WTC11 (cell line): ENCODE measurements around the gene BCAT1. TPM values are rescaled to one million over a fixed set of nuclear protein-coding genes. Genes with fewer than 3 reads are reported as not detected.

Source experiments
- ATF1 ChIP-seq: sonication (generic); formaldehyde crosslinking; IDR thresholded peaks from 2 replicates; pipeline ENCODE4 v1.8.1; 2023; ENCODE audit warnings: mild to moderate bottlenecking, moderate library complexity, missing genetic modification reagents
- CREB1 ChIP-seq: sonication (generic); formaldehyde crosslinking; IDR thresholded peaks from 2 replicates; pipeline ENCODE4 v1.8.0; 2023; ENCODE audit warnings: mild to moderate bottlenecking, missing genetic modification reagents
- E2F1 ChIP-seq: sonication (generic); formaldehyde crosslinking; IDR thresholded peaks from 2 replicates; pipeline ENCODE4 v1.8.0; 2022; ENCODE audit warnings: mild to moderate bottlenecking, missing genetic modification reagents
- EMX1 ChIP-seq: fragments of 250-450 bp; sonication (Bioruptor Pico); IDR thresholded peaks from 2 replicates; pipeline ENCODE4 v1.8.0; 2021; ENCODE audit warnings: mild to moderate bottlenecking
- GTF2I ChIP-seq: fragments of 250-450 bp; sonication (Bioruptor Pico); conservative IDR thresholded peaks from 2 replicates; pipeline ENCODE4 v1.4.0; 2021; ENCODE audit warnings: mild to moderate bottlenecking
- HMGXB4 ChIP-seq: sonication (generic); formaldehyde crosslinking; IDR thresholded peaks from 2 replicates; pipeline ENCODE4 v1.8.1; 2023; ENCODE audit warnings: mild to moderate bottlenecking, moderate library complexity, missing genetic modification reagents
- JUN ChIP-seq: sonication (generic); formaldehyde crosslinking; IDR thresholded peaks from 2 replicates; pipeline ENCODE4 v1.8.0; 2023; ENCODE audit warnings: mild to moderate bottlenecking, missing genetic modification reagents
- NFE2L1 ChIP-seq: sonication (generic); formaldehyde crosslinking; IDR thresholded peaks from 2 replicates; pipeline ENCODE4 v1.8.1; 2023; ENCODE audit warnings: missing genetic modification reagents
- NR2C2 ChIP-seq: sonication (generic); formaldehyde crosslinking; IDR thresholded peaks from 2 replicates; pipeline ENCODE4 v1.8.0; 2022; ENCODE audit warnings: mild to moderate bottlenecking, missing genetic modification reagents
- PRDM15 ChIP-seq: sonication (generic); formaldehyde crosslinking; IDR thresholded peaks from 2 replicates; pipeline ENCODE4 v1.8.0; 2022; ENCODE audit warnings: missing genetic modification reagents
- SMAD3 ChIP-seq: sonication (generic); formaldehyde crosslinking; IDR thresholded peaks from 2 replicates; pipeline ENCODE4 v1.8.0; 2022; ENCODE audit warnings: missing genetic modification reagents, mild to moderate bottlenecking, borderline replicate concordance
- SMAD4 ChIP-seq: sonication (generic); formaldehyde crosslinking; IDR thresholded peaks from 2 replicates; pipeline ENCODE4 v1.8.0; 2022; ENCODE audit warnings: mild to moderate bottlenecking, missing genetic modification reagents
- SOX15 ChIP-seq: fragments of 250-450 bp; sonication (Bioruptor Pico); IDR thresholded peaks from 2 replicates; pipeline ENCODE4 v1.9.0; 2021; ENCODE audit warnings: mild to moderate bottlenecking
- SP1 ChIP-seq: sonication (generic); formaldehyde crosslinking; conservative IDR thresholded peaks from 2 replicates; pipeline ENCODE4 v1.8.1; 2022; ENCODE audit warnings: missing genetic modification reagents
- TEAD1 ChIP-seq: sonication (generic); formaldehyde crosslinking; IDR thresholded peaks from 2 replicates; pipeline ENCODE4 v1.8.0; 2022; ENCODE audit warnings: mild to moderate bottlenecking, missing genetic modification reagents
- ZBTB43 ChIP-seq: sonication (generic); formaldehyde crosslinking; IDR thresholded peaks from 2 replicates; pipeline ENCODE4 v1.8.1; 2023; ENCODE audit warnings: mild to moderate bottlenecking, missing genetic modification reagents
- ZNF219 ChIP-seq: sonication (generic); formaldehyde crosslinking; IDR thresholded peaks from 2 replicates; pipeline ENCODE4 v1.8.0; 2023; ENCODE audit warnings: missing genetic modification reagents, mild to moderate bottlenecking, borderline replicate concordance
- ZNF532 ChIP-seq: fragments of 250-450 bp; sonication (Bioruptor Pico); IDR thresholded peaks from 2 replicates; pipeline ENCODE4 v1.9.0; 2021; ENCODE audit warnings: mild to moderate bottlenecking, borderline replicate concordance
- ZNF671 ChIP-seq: fragments of 250-450 bp; sonication (Bioruptor Pico); IDR thresholded peaks from 2 replicates; pipeline ENCODE4 v1.8.0; 2021; ENCODE audit warnings: mild to moderate bottlenecking
- total RNA-seq: library from RNA; stranded (reverse); gene quantifications from 3 replicates; pipeline ENCODE4 v1.2.3, GENCODE V29; 2021
- TF ChIP-seq, protein P1 (sequence below): sonication (generic); formaldehyde crosslinking; IDR thresholded peaks from 2 replicates; pipeline ENCODE4 v1.8.0; 2023; ENCODE audit warnings: missing genetic modification reagents
- TF ChIP-seq, protein P2 (sequence below): sonication (generic); formaldehyde crosslinking; conservative IDR thresholded peaks from 2 replicates; pipeline ENCODE4 v1.8.1; 2023; ENCODE audit warnings: mild to moderate bottlenecking, low read depth, missing genetic modification reagents, moderate library complexity

The BCAT1 gene
- total RNA-seq, 1 experiment from 2014 or later: 267 TPM

DNA sequence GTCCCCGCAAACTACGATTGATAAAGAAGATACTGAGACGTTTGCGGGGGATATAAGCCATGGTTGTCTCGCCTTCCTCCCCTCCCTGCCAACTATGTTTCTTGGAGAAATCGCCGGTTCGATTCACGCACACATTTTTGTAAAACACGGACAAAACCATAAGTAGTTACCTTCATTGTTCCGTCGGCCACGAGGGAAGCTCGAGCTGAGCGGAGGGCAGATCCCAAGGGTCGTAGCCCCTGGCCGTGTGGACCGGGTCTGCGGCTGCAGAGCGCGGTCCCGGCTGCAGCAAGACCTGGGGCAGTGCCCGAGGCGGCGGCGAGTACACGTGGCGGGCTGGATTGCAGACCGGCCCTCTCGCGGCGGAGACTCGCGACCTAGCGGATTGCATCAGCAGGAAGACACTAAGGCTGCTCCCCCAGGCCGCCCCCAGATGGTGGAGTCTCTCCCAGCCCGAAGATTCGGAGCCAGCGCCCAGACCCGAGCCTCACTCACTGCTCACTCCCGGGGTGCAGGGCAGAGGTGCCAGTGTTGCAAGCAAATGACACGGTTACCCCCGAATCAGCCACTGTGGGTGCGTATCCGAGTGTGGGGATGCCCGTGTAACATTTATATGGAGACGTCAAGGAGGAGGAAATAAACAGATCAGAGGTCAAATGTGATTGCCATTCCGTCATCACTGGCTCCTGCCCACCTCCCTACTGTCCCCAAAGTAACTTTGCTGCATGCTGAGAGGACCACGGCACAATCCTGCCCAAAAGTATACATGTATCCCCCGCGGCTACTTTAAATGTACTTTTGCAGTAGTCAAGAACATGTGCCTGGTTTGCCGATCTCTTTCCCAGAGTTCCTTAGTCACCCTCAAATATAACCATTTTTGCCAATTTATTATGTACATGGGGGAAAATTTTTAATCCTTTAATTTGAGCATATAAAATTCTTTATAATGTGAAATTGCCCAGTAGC lies at the start of gene BCAT1 (continued):
- TF ChIP-seq SMAD3 (CRISPR knock-in tag) (no peak), EMX1 (CRISPR knock-in tag) (no peak), ATF1 (CRISPR knock-in tag) (no peak), ZNF532 (CRISPR knock-in tag) (no peak), PRDM15 (CRISPR knock-in tag) (no peak), SOX15 (no peak), NFE2L1 (0 out of 2 replicates have a peak, but pooled peaks have one; percentile 16), ZNF671 (CRISPR knock-in tag) (no peak), TEAD1 (peak; percentile 54; the same call in 1 of the 2 replicates), ZNF219 (CRISPR knock-in tag) (no peak), NR2C2 (CRISPR knock-in tag) (no peak; the same call in 1 of the 2 replicates), HMGXB4 (CRISPR knock-in tag) (peak; percentile 81; the same call in 1 of the 2 replicates), JUN (no peak), GTF2I (no peak), ZBTB43 (CRISPR knock-in tag) (peak; percentile 83; the same call in 1 of the 2 replicates), CREB1 (CRISPR knock-in tag) (no peak; the same call in 1 of the 2 replicates), E2F1 (CRISPR knock-in tag) (no peak), SMAD4 (no peak), SP1 (peak; percentile 55)
- TF ChIP-seq, protein P1, sequence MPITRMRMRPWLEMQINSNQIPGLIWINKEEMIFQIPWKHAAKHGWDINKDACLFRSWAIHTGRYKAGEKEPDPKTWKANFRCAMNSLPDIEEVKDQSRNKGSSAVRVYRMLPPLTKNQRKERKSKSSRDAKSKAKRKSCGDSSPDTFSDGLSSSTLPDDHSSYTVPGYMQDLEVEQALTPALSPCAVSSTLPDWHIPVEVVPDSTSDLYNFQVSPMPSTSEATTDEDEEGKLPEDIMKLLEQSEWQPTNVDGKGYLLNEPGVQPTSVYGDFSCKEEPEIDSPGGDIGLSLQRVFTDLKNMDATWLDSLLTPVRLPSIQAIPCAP (CRISPR knock-in tag): no peak
- TF ChIP-seq, protein P2, sequence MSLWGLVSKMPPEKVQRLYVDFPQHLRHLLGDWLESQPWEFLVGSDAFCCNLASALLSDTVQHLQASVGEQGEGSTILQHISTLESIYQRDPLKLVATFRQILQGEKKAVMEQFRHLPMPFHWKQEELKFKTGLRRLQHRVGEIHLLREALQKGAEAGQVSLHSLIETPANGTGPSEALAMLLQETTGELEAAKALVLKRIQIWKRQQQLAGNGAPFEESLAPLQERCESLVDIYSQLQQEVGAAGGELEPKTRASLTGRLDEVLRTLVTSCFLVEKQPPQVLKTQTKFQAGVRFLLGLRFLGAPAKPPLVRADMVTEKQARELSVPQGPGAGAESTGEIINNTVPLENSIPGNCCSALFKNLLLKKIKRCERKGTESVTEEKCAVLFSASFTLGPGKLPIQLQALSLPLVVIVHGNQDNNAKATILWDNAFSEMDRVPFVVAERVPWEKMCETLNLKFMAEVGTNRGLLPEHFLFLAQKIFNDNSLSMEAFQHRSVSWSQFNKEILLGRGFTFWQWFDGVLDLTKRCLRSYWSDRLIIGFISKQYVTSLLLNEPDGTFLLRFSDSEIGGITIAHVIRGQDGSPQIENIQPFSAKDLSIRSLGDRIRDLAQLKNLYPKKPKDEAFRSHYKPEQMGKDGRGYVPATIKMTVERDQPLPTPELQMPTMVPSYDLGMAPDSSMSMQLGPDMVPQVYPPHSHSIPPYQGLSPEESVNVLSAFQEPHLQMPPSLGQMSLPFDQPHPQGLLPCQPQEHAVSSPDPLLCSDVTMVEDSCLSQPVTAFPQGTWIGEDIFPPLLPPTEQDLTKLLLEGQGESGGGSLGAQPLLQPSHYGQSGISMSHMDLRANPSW (CRISPR knock-in tag): no peak
